COLO668 (cell line): ENCODE data around the gene MAD1L1.

Experiments used
- DNase-seq: peaks from one replicate; lab custom pipeline; 2025; ENCODE audit not compliant: unreplicated experiment; lab: John Stamatoyannopoulos, UW

Gene MAD1L1

GRCh38 chr7:2107386-2108070 lies 125.2 kb downstream of the MAD1L1 start:
- DNase-seq, result peak; percentile 49

GRCh38 chr7:2106924-2107323 lies 125.8 kb downstream of the MAD1L1 start:
- DNase-seq, result peak; percentile 74

GRCh38 chr7:2106440-2106839 lies 126.3 kb downstream of the MAD1L1 start:
- no peak for DNase-seq

GRCh38 chr7:2105917-2106316 lies 126.8 kb downstream of the MAD1L1 start:
- peak; percentile 33 for DNase-seq

- no peak for DNase-seq
These were observed 127.5 kb downstream of the MAD1L1 start for GRCh38 chr7:2105280-2105679.

GRCh38 chr7:2104716-2105115 lies 128.0 kb downstream of the MAD1L1 start:
- no peak for DNase-seq

- DNase-seq, result no peak
These were observed 128.5 kb downstream of the MAD1L1 start for GRCh38 chr7:2104107-2104710.

GRCh38 chr7:2103071-2103898 lies 129.5 kb downstream of the MAD1L1 start:
- no peak for DNase-seq

GRCh38 chr7:2102375-2102723 lies 130.4 kb downstream of the MAD1L1 start:
- DNase-seq, result no peak

GRCh38 chr7:2101630-2102374 lies 130.9 kb downstream of the MAD1L1 start:
- no peak for DNase-seq

- DNase-seq, result peak; percentile 41
These were observed 132.2 kb downstream of the MAD1L1 start for GRCh38 chr7:2100278-2101208.

GRCh38 chr7:2099048-2099957 lies 133.4 kb downstream of the MAD1L1 start:
- no peak for DNase-seq

- no peak for DNase-seq
These were observed 134.2 kb downstream of the MAD1L1 start for GRCh38 chr7:2098496-2098895.

- no peak for DNase-seq
These were observed 134.7 kb downstream of the MAD1L1 start for GRCh38 chr7:2098056-2098455.

- DNase-seq, result no peak
These were observed 135.3 kb downstream of the MAD1L1 start for GRCh38 chr7:2097492-2097891.

- DNase-seq, result no peak
These were observed 135.9 kb downstream of the MAD1L1 start for GRCh38 chr7:2096692-2097387.

GRCh38 chr7:2095436-2095835 lies 137.3 kb downstream of the MAD1L1 start:
- no peak for DNase-seq

GRCh38 chr7:2094454-2095045 lies 138.2 kb downstream of the MAD1L1 start:
- no peak for DNase-seq
